HEK293T (cell line): Measurements from ENCODE around the gene PDE8A.

ENCODE experiments used
- CTCF ChIA-PET: fragments of 350-600 bp; formaldehyde crosslinking; extraction: SDS; loops from one replicate; lab custom pipeline; 2021; ENCODE audit warnings: antibody characterized with exemption, inconsistent platforms; lab: Yijun Ruan, JAX
- POLR2A ChIA-PET: fragments of 350-600 bp; formaldehyde crosslinking; extraction: SDS; loops from one replicate; lab custom pipeline; 2020; ENCODE audit warnings: antibody characterized with exemption, inconsistent platforms; lab: Yijun Ruan, JAX
- DNase-seq: peaks from one replicate; pipeline ENCODE4 v3.0.0; 2012; ENCODE audit warnings: mixed read lengths; ENCODE audit errors: extremely low spot score
- ARNT ChIP-seq: fragments of 450-650 bp; IDR thresholded peaks from 2 replicates; pipeline ENCODE4 v1.6.1; 2017; ENCODE audit warnings: mild to moderate bottlenecking
- BHLHE40 ChIP-seq: fragments of 450-650 bp; IDR thresholded peaks from 2 replicates; pipeline ENCODE4 v1.6.1; 2016; ENCODE audit warnings: mild to moderate bottlenecking, moderate library complexity, borderline replicate concordance
- CTBP1 ChIP-seq: fragments of 450-650 bp; IDR thresholded peaks from 2 replicates; pipeline ENCODE4 v1.6.1; 2016; ENCODE audit warnings: borderline replicate concordance
- ELF4 ChIP-seq: fragments of 450-650 bp; IDR thresholded peaks from 2 replicates; pipeline ENCODE4 v1.6.1; 2017; ENCODE audit warnings: antibody characterized with exemption
- FOXA1 ChIP-seq: fragments of 450-650 bp; IDR thresholded peaks from 2 replicates; pipeline ENCODE4 v1.6.1; 2016; ENCODE audit warnings: mild to moderate bottlenecking
- FOXK2 ChIP-seq: fragments of 450-650 bp; IDR thresholded peaks from 2 replicates; pipeline ENCODE4 v1.6.1; 2016; ENCODE audit warnings: mild to moderate bottlenecking
- FOXM1 ChIP-seq: fragments of 450-650 bp; IDR thresholded peaks from 2 replicates; pipeline ENCODE4 v1.6.1; 2017; ENCODE audit warnings: mild to moderate bottlenecking, borderline replicate concordance
- HDGF ChIP-seq: fragments of 450-650 bp; IDR thresholded peaks from 2 replicates; pipeline ENCODE4 v1.6.1; 2017; ENCODE audit warnings: antibody characterized with exemption, borderline replicate concordance
- L3MBTL2 ChIP-seq: fragments of 450-650 bp; conservative IDR thresholded peaks from 2 replicates; pipeline ENCODE4 v1.6.1; 2016; ENCODE audit warnings: mild to moderate bottlenecking
- LEF1 ChIP-seq: fragments of 450-650 bp; IDR thresholded peaks from 2 replicates; pipeline ENCODE4 v1.6.1; 2017; ENCODE audit warnings: mild to moderate bottlenecking, borderline replicate concordance
- NFRKB ChIP-seq: fragments of 450-650 bp; IDR thresholded peaks from 2 replicates; pipeline ENCODE4 v1.6.1; 2016; ENCODE audit warnings: mild to moderate bottlenecking, moderate library complexity
- PKNOX1 ChIP-seq: fragments of 450-650 bp; IDR thresholded peaks from 2 replicates; pipeline ENCODE4 v1.6.1; 2016
- SP1 ChIP-seq: fragments of 450-650 bp; IDR thresholded peaks from 2 replicates; pipeline ENCODE4 v1.6.1; 2017
- SUZ12 ChIP-seq: fragments of 450-650 bp; IDR thresholded peaks from 2 replicates; pipeline ENCODE4 v1.6.1; 2016; ENCODE audit warnings: mild to moderate bottlenecking
- TARDBP ChIP-seq: fragments of 450-650 bp; IDR thresholded peaks from 2 replicates; pipeline ENCODE4 v1.6.1; 2016
- ZNF384 ChIP-seq: fragments of 450-650 bp; IDR thresholded peaks from 2 replicates; pipeline ENCODE4 v1.6.1; 2016

The PDE8A gene

GRCh38 chr15:85002517-85002916 lies 20.9 kb downstream of the PDE8A start:
- CTCF ChIA-PET, result no interaction called here
- no peak for DNase-seq
- TF ChIP-seq SUZ12 (no peak), ZNF384 (no peak), ELF4 (no peak)
- POLR2A ChIA-PET, result interaction anchor here (0.8 to 1.8 kb wide), 2 partner anchors 9 to 11 kb away, joined by 4 read pairs; no protein-coding TSS in a partner anchor

GRCh38 chr15:85003593-85004312 lies 22.1 kb downstream of the PDE8A start:
- TF ChIP-seq SUZ12 (no peak), FOXK2 (no peak), SP1 (no peak), FOXA1 (no peak), NFRKB (no peak), ZNF384 (no peak), BHLHE40 (no peak), CTBP1 (no peak), ARNT (no peak), FOXM1 (no peak), PKNOX1 (no peak), LEF1 (no peak)
- ChIA-PET POLR2A (interaction anchor here (1.8 kb wide), 1 partner anchor 12 kb away, joined by 4 read pairs; no protein-coding TSS in a partner anchor), CTCF (interaction anchor here (1.5 kb wide), 1 partner anchor 11 kb away, joined by 5 read pairs; no protein-coding TSS in a partner anchor)
- DNase-seq, result no peak

- ChIA-PET POLR2A (interaction anchor here (1.8 kb wide), 1 partner anchor 13 kb away, joined by 4 read pairs; no protein-coding TSS in a partner anchor), CTCF (interaction anchor here (1.5 kb wide), 1 partner anchor 12 kb away, joined by 5 read pairs; no protein-coding TSS in a partner anchor)
- DNase-seq, result no peak
- TF ChIP-seq ARNT, result no peak
- TF ChIP-seq ELF4, result no peak
- no peak for TF ChIP-seq LEF1
- TF ChIP-seq ZNF384, result no peak
- no peak for TF ChIP-seq FOXA1
- TF ChIP-seq HDGF, result no peak
- TF ChIP-seq SP1, result no peak
- TF ChIP-seq SUZ12, result no peak
- TF ChIP-seq NFRKB, result no peak
- no peak for TF ChIP-seq PKNOX1
- TF ChIP-seq FOXK2, result no peak
- no peak for TF ChIP-seq BHLHE40
- no peak for TF ChIP-seq FOXM1
- TF ChIP-seq TARDBP, result no peak
- no peak for TF ChIP-seq CTBP1
- no peak for TF ChIP-seq L3MBTL2
These were observed 22.9 kb downstream of the PDE8A start for GRCh38 chr15:85004550-85004949.

- DNase-seq, result no peak
These were observed 23.7 kb downstream of the PDE8A start for GRCh38 chr15:85005319-85005718.

GRCh38 chr15:85005746-85006145 lies 24.1 kb downstream of the PDE8A start:
- POLR2A ChIA-PET, result no interaction called here
- CTCF ChIA-PET, result interaction anchor here (0.7 to 0.8 kb wide), 4 partner anchors 22 to 63 kb away, joined by 3 to 5 read pairs (median 5); no protein-coding TSS in a partner anchor
- TF ChIP-seq FOXA1, result no peak
- no peak for TF ChIP-seq FOXM1
- TF ChIP-seq SP1, result no peak
- no peak for TF ChIP-seq ELF4
- TF ChIP-seq LEF1, result no peak
- TF ChIP-seq FOXK2, result no peak
- no peak for TF ChIP-seq HDGF
- no peak for TF ChIP-seq CTBP1
- no peak for TF ChIP-seq TARDBP
- no peak for TF ChIP-seq NFRKB
- no peak for TF ChIP-seq L3MBTL2
- no peak for TF ChIP-seq BHLHE40
- no peak for TF ChIP-seq PKNOX1
- TF ChIP-seq SUZ12, result no peak
- DNase-seq, result no peak

More at GRCh38 chr15:85005319-85005718, 23.7 kb downstream of the PDE8A start:
- CTCF ChIA-PET, result interaction anchor here (0.8 to 1.5 kb wide), 3 partner anchors 13 to 50 kb away, joined by 3 to 5 read pairs (median 5); no protein-coding TSS in a partner anchor
- TF ChIP-seq HDGF, result no peak
- POLR2A ChIA-PET, result no interaction called here

- no peak for TF ChIP-seq FOXM1
- TF ChIP-seq FOXK2, result no peak
- no peak for TF ChIP-seq ELF4
- TF ChIP-seq SP1, result no peak
- no peak for TF ChIP-seq CTBP1
- no peak for TF ChIP-seq LEF1
- no peak for TF ChIP-seq TARDBP
- ChIA-PET CTCF (interaction anchor here (0.7 kb wide), 2 partner anchors 51 to 63 kb away, joined by 5 read pairs; no protein-coding TSS in a partner anchor), POLR2A (no interaction called here)
- DNase-seq, result no peak
These were observed 24.5 kb downstream of the PDE8A start for GRCh38 chr15:85006201-85006600.
